Dendritic cell treated with granulocyte-macrophage colony-stimulating factor and Interleukin-4, amounts not matched to agents 40 ng/mL and 50 ng/mL, for 4 days (primary cell): ENCODE measurements around the gene CLDN3.
A peak's percentile ranks its signal among the peaks of the same experiment; 100 is the strongest.
"Not testable (repeated sequence)": the region's sequence is repeated elsewhere in the genome, so short reads cannot be mapped to it uniquely, and the experiment has no call there.

ENCODE experiments used
- H3K27ac Mint-ChIP-seq: one replicate; pipeline ENCODE4 v1.8.0; 2022; ENCODE audit warnings: mild to moderate bottlenecking, mixed read lengths
- H3K27me3 Mint-ChIP-seq: one replicate; pipeline ENCODE4 v1.8.0; 2022; ENCODE audit warnings: mild to moderate bottlenecking, mixed read lengths
- H3K36me3 Mint-ChIP-seq: one replicate; pipeline ENCODE4 v1.8.0; 2022; ENCODE audit warnings: low read depth, mixed read lengths
- H3K4me1 Mint-ChIP-seq: one replicate; pipeline ENCODE4 v1.8.0; 2022; ENCODE audit warnings: low read depth, mixed read lengths
- H3K4me3 Mint-ChIP-seq: one replicate; pipeline ENCODE4 v1.8.0; 2022; ENCODE audit warnings: mild to moderate bottlenecking, moderate library complexity, mixed read lengths
- H3K9me3 Mint-ChIP-seq: one replicate; pipeline ENCODE4 v1.8.0; 2022; ENCODE audit warnings: mixed read lengths
- intact Hi-C: fragments of 100-400 bp; cut with micrococcal nuclease; formaldehyde crosslinking; loops from one replicate; pipeline ENCODE4 v1.15.0; 2022

Gene CLDN3

GRCh38 chr7:73791170-73791690, 21.2 kb upstream of the CLDN3 start:
- not testable (repeated sequence) for H3K4me3 Mint-ChIP-seq, H3K4me1 Mint-ChIP-seq, H3K27ac Mint-ChIP-seq, H3K9me3 Mint-ChIP-seq, H3K36me3 Mint-ChIP-seq
- H3K27me3 Mint-ChIP-seq, result peaks cover 19% of the 10 kb centered on the region
- intact Hi-C loops, result loop anchor here (10.0 kb wide), 1 partner anchor 234 kb away; the partner anchor contains the start of gene ELN

- Mint-ChIP-seq H3K4me1 (no peaks in the 10 kb centered on the region), H3K27me3 (peaks cover 13% of the 10 kb centered on the region), H3K4me3 (no peak overlapping the region), H3K36me3 (no peaks in the 10 kb centered on the region), H3K27ac (no peak overlapping the region), H3K9me3 (no peaks in the 10 kb centered on the region)
- intact Hi-C loops, result no loop called here
These were observed 19.0 kb upstream of the CLDN3 start for GRCh38 chr7:73789051-73789450.

GRCh38 chr7:73787786-73788048, 17.6 kb upstream of the CLDN3 start:
- H3K27ac Mint-ChIP-seq, H3K4me1 Mint-ChIP-seq, H3K4me3 Mint-ChIP-seq, intact Hi-C loops, H3K36me3 Mint-ChIP-seq, H3K9me3 Mint-ChIP-seq: not testable (repeated sequence)
- peaks cover 13% of the 10 kb centered on the region for H3K27me3 Mint-ChIP-seq

GRCh38 chr7:73786588-73786987, 16.5 kb upstream of the CLDN3 start:
- Mint-ChIP-seq H3K4me3 (no peak overlapping the region), H3K4me1 (no peaks in the 10 kb centered on the region), H3K27me3 (peaks cover 14% of the 10 kb centered on the region), H3K9me3 (peaks cover 3% of the 10 kb centered on the region), H3K27ac (no peak overlapping the region), H3K36me3 (no peaks in the 10 kb centered on the region)
- intact Hi-C loops, result no loop called here

- intact Hi-C loops, result no loop called here
- Mint-ChIP-seq H3K4me1 (peaks cover 18% of the 10 kb centered on the region), H3K4me3 (no peak overlapping the region), H3K9me3 (peaks cover 9% of the 10 kb centered on the region), H3K27ac (no peak overlapping the region), H3K27me3 (peaks cover 37% of the 10 kb centered on the region), H3K36me3 (no peaks in the 10 kb centered on the region)
These were observed 9.4 kb upstream of the CLDN3 start for GRCh38 chr7:73779517-73779916.

- Mint-ChIP-seq H3K4me1 (peaks cover 24% of the 10 kb centered on the region), H3K4me3 (no peak overlapping the region), H3K27me3 (peaks cover 42% of the 10 kb centered on the region), H3K36me3 (no peaks in the 10 kb centered on the region), H3K9me3 (peaks cover 9% of the 10 kb centered on the region), H3K27ac (no peak overlapping the region)
- intact Hi-C loops, result no loop called here
These were observed 8.8 kb upstream of the CLDN3 start for GRCh38 chr7:73778801-73779389.

GRCh38 chr7:73774923-73775322, 4.9 kb upstream of the CLDN3 start:
- H3K27ac Mint-ChIP-seq, result no peak overlapping the region
- no peaks in the 10 kb centered on the region for H3K36me3 Mint-ChIP-seq
- H3K9me3 Mint-ChIP-seq, result no peaks in the 10 kb centered on the region
- H3K4me3 Mint-ChIP-seq, result no peak overlapping the region
- H3K27me3 Mint-ChIP-seq, result peaks cover 59% of the 10 kb centered on the region
- intact Hi-C loops, result no loop called here
- peaks cover 35% of the 10 kb centered on the region for H3K4me1 Mint-ChIP-seq

GRCh38 chr7:73773700-73774517, 3.8 kb upstream of the CLDN3 start:
- no peaks in the 10 kb centered on the region for H3K9me3 Mint-ChIP-seq
- peaks cover 63% of the 10 kb centered on the region for H3K27me3 Mint-ChIP-seq
- intact Hi-C loops, result no loop called here
- no peak overlapping the region for H3K4me3 Mint-ChIP-seq
- H3K36me3 Mint-ChIP-seq, result no peaks in the 10 kb centered on the region
- H3K27ac Mint-ChIP-seq, result no peak overlapping the region
- peaks cover 34% of the 10 kb centered on the region for H3K4me1 Mint-ChIP-seq

- Mint-ChIP-seq H3K9me3 (no peaks in the 10 kb centered on the region), H3K27me3 (peaks cover 72% of the 10 kb centered on the region), H3K27ac (no peak overlapping the region), H3K4me1 (peaks cover 28% of the 10 kb centered on the region), H3K36me3 (no peaks in the 10 kb centered on the region), H3K4me3 (no peak overlapping the region)
- intact Hi-C loops, result no loop called here
These were observed 995 bp upstream of the CLDN3 start for GRCh38 chr7:73770860-73771670.

GRCh38 chr7:73769481-73770001, 529 bp downstream of the CLDN3 start:
- peak overlapping the region; percentile 21 for H3K4me3 Mint-ChIP-seq
- H3K36me3 Mint-ChIP-seq, result no peaks in the 10 kb centered on the region
- no peak overlapping the region for H3K27ac Mint-ChIP-seq
- intact Hi-C loops, result no loop called here
- peaks cover 74% of the 10 kb centered on the region for H3K27me3 Mint-ChIP-seq
- no peaks in the 10 kb centered on the region for H3K9me3 Mint-ChIP-seq
- peaks cover 25% of the 10 kb centered on the region for H3K4me1 Mint-ChIP-seq

GRCh38 chr7:73768641-73769480, 1.2 kb downstream of the CLDN3 start:
- no peaks in the 10 kb centered on the region for H3K36me3 Mint-ChIP-seq
- H3K4me1 Mint-ChIP-seq, result peaks cover 19% of the 10 kb centered on the region
- peaks cover 69% of the 10 kb centered on the region for H3K27me3 Mint-ChIP-seq
- intact Hi-C loops, result no loop called here
- H3K4me3 Mint-ChIP-seq, result no peak overlapping the region
- H3K27ac Mint-ChIP-seq, result no peak overlapping the region
- H3K9me3 Mint-ChIP-seq, result no peaks in the 10 kb centered on the region

GRCh38 chr7:73766556-73767229, 3.4 kb downstream of the CLDN3 start:
- intact Hi-C loops, result no loop called here
- H3K4me3 Mint-ChIP-seq, result no peak overlapping the region
- no peaks in the 10 kb centered on the region for H3K36me3 Mint-ChIP-seq
- H3K27ac Mint-ChIP-seq, result no peak overlapping the region
- peaks cover 11% of the 10 kb centered on the region for H3K4me1 Mint-ChIP-seq
- H3K27me3 Mint-ChIP-seq, result peaks cover 67% of the 10 kb centered on the region
- H3K9me3 Mint-ChIP-seq, result no peaks in the 10 kb centered on the region

- intact Hi-C loops, result no loop called here
- Mint-ChIP-seq H3K4me1 (no peaks in the 10 kb centered on the region), H3K4me3 (no peak overlapping the region), H3K27ac (no peak overlapping the region), H3K9me3 (no peaks in the 10 kb centered on the region), H3K27me3 (peaks cover 35% of the 10 kb centered on the region), H3K36me3 (no peaks in the 10 kb centered on the region)
These were observed 7.4 kb downstream of the CLDN3 start for GRCh38 chr7:73762659-73762999.
